Loucy (cell line): ENCODE data around the gene FANCM.
A peak's percentile ranks its signal among the peaks of the same experiment; 100 is the strongest.
"Not testable (repeated sequence)": the region's sequence is repeated elsewhere in the genome, so short reads cannot be mapped to it uniquely, and the experiment has no call there.

Experiments used
- H2AFZ ChIP-seq: fragments of 200-600 bp; sonication (generic); 2 replicates; pipeline ENCODE4 v1.6.0; 2016; ENCODE audit warnings: antibody characterized with exemption, mild to moderate bottlenecking, low read length, moderate library complexity
- H3F3A ChIP-seq: fragments of 200-600 bp; 2 replicates; pipeline ENCODE4 v1.6.0; 2016; ENCODE audit warnings: antibody characterized with exemption, low read depth, mild to moderate bottlenecking
- H3K27me3 ChIP-seq: fragments of 200-600 bp; sonication (generic); 2 replicates; pipeline ENCODE4 v1.6.1; 2014; ENCODE audit warnings: low read length, mild to moderate bottlenecking; ENCODE audit not compliant: insufficient read depth, poor library complexity, severe bottlenecking
- H3K36me3 ChIP-seq: fragments of 200-600 bp; sonication (generic); 2 replicates; pipeline ENCODE4 v1.6.1; 2016; ENCODE audit warnings: low read length; ENCODE audit not compliant: insufficient read depth
- H3K4me1 ChIP-seq: fragments of 200-600 bp; sonication (generic); 2 replicates; pipeline ENCODE4 v1.5.1; 2014; ENCODE audit warnings: low read length, mild to moderate bottlenecking; ENCODE audit not compliant: insufficient read depth, poor library complexity, severe bottlenecking
- H3K4me2 ChIP-seq: fragments of 200-600 bp; sonication (generic); 2 replicates; pipeline ENCODE4 v1.6.0; 2014; ENCODE audit warnings: antibody characterized with exemption, low read length, low read depth, mild to moderate bottlenecking; ENCODE audit not compliant: poor library complexity, severe bottlenecking
- H3K4me3 ChIP-seq: fragments of 200-600 bp; sonication (generic); 2 replicates; pipeline ENCODE4 v1.5.1; 2014; ENCODE audit warnings: low read length, mild to moderate bottlenecking, mixed read lengths; ENCODE audit not compliant: poor library complexity, severe bottlenecking
- H3K79me2 ChIP-seq: fragments of 200-600 bp; sonication (generic); 2 replicates; pipeline ENCODE4 v1.6.1; 2014; ENCODE audit warnings: low read length; ENCODE audit not compliant: insufficient read depth
- H3K9ac ChIP-seq: fragments of 200-600 bp; sonication (generic); 2 replicates; pipeline ENCODE4 v1.6.0; 2014; ENCODE audit warnings: mild to moderate bottlenecking, low read depth, low read length, moderate library complexity; ENCODE audit not compliant: poor library complexity, severe bottlenecking
- H3K9me2 ChIP-seq: fragments of 200-600 bp; sonication (generic); replicated peaks from 2 replicates; pipeline ENCODE4 v1.6.1; 2016; ENCODE audit warnings: low read depth, low read length, mixed read lengths
- H3K9me3 ChIP-seq: fragments of 200-600 bp; sonication (generic); 2 replicates; pipeline ENCODE4 v1.6.1; 2014; ENCODE audit warnings: mild to moderate bottlenecking, antibody characterized with exemption, low read length, low read depth; ENCODE audit not compliant: insufficient read depth
- H4K20me1 ChIP-seq: fragments of 200-600 bp; sonication (generic); 2 replicates; pipeline ENCODE4 v1.6.0; 2014; ENCODE audit warnings: antibody characterized with exemption, low read length, mild to moderate bottlenecking; ENCODE audit not compliant: insufficient read depth, poor library complexity, severe bottlenecking
- EZH2phosphoT487 ChIP-seq: fragments of 200-600 bp; IDR thresholded peaks from 2 replicates; pipeline ENCODE4 v1.6.1; 2018; ENCODE audit warnings: antibody characterized with exemption, mild to moderate bottlenecking, moderate library complexity, borderline replicate concordance
- TF ChIP-seq, protein P1 (sequence below): fragments of 200-600 bp; sonication (generic); conservative IDR thresholded peaks from 2 replicates; pipeline ENCODE4 v1.5.1; 2014; ENCODE audit warnings: mild to moderate bottlenecking, antibody characterized with exemption, low read length

FANCM gene

DNA sequence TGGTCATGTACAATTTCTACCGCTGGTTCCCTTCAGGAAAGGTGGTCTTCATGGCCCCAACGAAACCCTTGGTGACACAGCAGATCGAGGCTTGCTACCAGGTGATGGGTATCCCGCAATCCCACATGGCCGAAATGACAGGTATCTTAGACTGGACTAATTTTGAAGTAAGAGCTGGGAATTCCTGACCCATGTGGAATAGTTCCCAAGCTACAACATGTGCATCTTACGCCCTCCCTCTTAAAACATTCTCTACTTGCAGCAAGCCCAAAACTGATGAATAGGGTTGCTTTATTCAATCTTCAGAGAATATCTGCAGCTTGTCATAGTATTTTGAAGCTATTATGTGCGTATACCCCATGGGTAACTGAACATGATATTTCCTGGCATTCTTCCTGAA lies 669 bp downstream of the FANCM start:
- Histone ChIP-seq H2AFZ (peak overlapping the region; percentile 89; the same call in 1 of the 2 replicates), H3K79me2 (peaks cover 78% of the 10 kb centered on the region), H3F3A (peaks cover 4% of the 10 kb centered on the region; the same call in 1 of the 2 replicates), H3K4me1 (peaks cover 45% of the 10 kb centered on the region), H3K9ac (peak overlapping the region; percentile 87), H3K9me2 (no peaks in the 10 kb centered on the region), H3K36me3 (no peaks in the 10 kb centered on the region), H3K4me3 (peak overlapping the region; percentile 98), H4K20me1 (peaks cover 34% of the 10 kb centered on the region), H3K27me3 (no peaks in the 10 kb centered on the region), H3K9me3 (no peaks in the 10 kb centered on the region), H3K4me2 (peak overlapping the region; percentile 94)
- TF ChIP-seq, protein P1, sequence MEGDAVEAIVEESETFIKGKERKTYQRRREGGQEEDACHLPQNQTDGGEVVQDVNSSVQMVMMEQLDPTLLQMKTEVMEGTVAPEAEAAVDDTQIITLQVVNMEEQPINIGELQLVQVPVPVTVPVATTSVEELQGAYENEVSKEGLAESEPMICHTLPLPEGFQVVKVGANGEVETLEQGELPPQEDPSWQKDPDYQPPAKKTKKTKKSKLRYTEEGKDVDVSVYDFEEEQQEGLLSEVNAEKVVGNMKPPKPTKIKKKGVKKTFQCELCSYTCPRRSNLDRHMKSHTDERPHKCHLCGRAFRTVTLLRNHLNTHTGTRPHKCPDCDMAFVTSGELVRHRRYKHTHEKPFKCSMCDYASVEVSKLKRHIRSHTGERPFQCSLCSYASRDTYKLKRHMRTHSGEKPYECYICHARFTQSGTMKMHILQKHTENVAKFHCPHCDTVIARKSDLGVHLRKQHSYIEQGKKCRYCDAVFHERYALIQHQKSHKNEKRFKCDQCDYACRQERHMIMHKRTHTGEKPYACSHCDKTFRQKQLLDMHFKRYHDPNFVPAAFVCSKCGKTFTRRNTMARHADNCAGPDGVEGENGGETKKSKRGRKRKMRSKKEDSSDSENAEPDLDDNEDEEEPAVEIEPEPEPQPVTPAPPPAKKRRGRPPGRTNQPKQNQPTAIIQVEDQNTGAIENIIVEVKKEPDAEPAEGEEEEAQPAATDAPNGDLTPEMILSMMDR, result no peak
- no peak for TF ChIP-seq EZH2phosphoT487

DNA sequence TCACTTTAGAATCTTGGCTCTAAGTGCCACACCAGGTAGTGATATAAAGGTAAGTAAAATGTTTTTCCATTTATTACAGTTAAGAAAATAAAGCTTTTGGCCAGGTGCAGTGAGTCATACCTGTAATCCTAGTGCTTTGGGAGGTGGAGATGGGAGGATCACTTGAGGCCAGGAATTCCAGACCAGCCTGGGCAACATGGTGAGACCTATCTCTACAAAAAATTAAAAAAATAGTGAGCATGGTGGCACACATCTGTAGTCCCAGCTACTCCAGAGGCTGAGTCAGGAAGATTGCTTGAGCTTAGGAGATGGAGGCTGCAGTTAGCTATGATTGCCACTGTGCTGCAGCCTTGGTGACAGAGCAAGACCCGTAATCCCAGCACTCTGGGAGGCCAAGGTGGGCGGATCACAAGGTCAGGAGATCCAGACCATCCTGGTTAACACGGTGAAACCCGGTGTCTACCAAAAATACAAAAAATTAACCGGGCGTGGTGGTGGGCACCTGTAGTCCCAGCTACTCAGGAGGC lies 5.0 kb downstream of the FANCM start:
- no peaks in the 10 kb centered on the region for H3F3A ChIP-seq
- H3K79me2 ChIP-seq, result peaks cover 60% of the 10 kb centered on the region
- no peaks in the 10 kb centered on the region; the same call in 1 of the 2 replicates for H3K36me3 ChIP-seq
- no peaks in the 10 kb centered on the region for H3K9me2 ChIP-seq
- H3K4me3 ChIP-seq, result peak overlapping the region; percentile 98
- no peak overlapping the region for H2AFZ ChIP-seq
- TF ChIP-seq, protein P1, result no peak
- TF ChIP-seq EZH2phosphoT487, result no peak
- H3K9me3 ChIP-seq, result no peaks in the 10 kb centered on the region
- no peaks in the 10 kb centered on the region for H3K27me3 ChIP-seq
- peaks cover 34% of the 10 kb centered on the region for H4K20me1 ChIP-seq
- no peak overlapping the region for H3K9ac ChIP-seq
- peaks cover 32% of the 10 kb centered on the region for H3K4me1 ChIP-seq
- peak overlapping the region; percentile 94 for H3K4me2 ChIP-seq

DNA sequence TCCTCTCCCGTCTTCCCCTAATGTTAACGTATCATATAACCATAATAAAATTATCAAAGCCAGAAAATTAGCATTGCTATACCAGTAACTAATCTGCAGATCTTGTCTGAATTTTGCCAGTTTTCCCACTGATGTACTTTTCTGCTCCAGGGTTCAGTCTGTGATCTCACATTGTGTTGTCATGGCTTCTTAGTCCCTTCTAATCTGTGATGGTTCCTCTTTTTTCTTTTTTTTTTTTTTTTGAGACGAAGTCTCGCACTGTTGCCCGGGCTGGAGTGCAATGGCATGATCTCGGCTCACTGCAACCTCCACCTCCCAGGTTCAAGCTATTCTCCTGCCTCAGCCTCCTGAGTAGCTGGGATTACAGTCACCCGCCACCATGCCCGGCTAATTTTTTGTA lies 6.4 kb downstream of the FANCM start:
- not testable (repeated sequence) for H2AFZ ChIP-seq, H3K9me3 ChIP-seq, H3K4me2 ChIP-seq, H3F3A ChIP-seq, H3K36me3 ChIP-seq, H3K4me3 ChIP-seq, H3K27me3 ChIP-seq, H3K9ac ChIP-seq, H3K9me2 ChIP-seq
- peaks cover 25% of the 10 kb centered on the region for H4K20me1 ChIP-seq
- H3K4me1 ChIP-seq, result peaks cover 29% of the 10 kb centered on the region
- H3K79me2 ChIP-seq, result peaks cover 52% of the 10 kb centered on the region

GRCh38 chr14:45144658-45145057 lies 8.9 kb downstream of the FANCM start:
- Histone ChIP-seq H3K9me3 (no peaks in the 10 kb centered on the region), H3K9me2 (no peaks in the 10 kb centered on the region), H3K36me3 (peaks cover 2% of the 10 kb centered on the region; the same call in 1 of the 2 replicates), H2AFZ (no peak overlapping the region), H4K20me1 (no peaks in the 10 kb centered on the region), H3K79me2 (peaks cover 30% of the 10 kb centered on the region), H3K9ac (no peak overlapping the region), H3K4me3 (no peak overlapping the region), H3K4me2 (no peak overlapping the region), H3F3A (no peaks in the 10 kb centered on the region), H3K4me1 (peaks cover 9% of the 10 kb centered on the region), H3K27me3 (no peaks in the 10 kb centered on the region)
- TF ChIP-seq, protein P1, result no peak
- no peak for TF ChIP-seq EZH2phosphoT487
